Skeletal muscle tissue (tissue), 4 donors: ENCODE results near the gene KCNN3. TPM values are rescaled to one million over a fixed set of nuclear protein-coding genes. Genes with fewer than 3 reads are reported as not detected.
"Not testable (repeated sequence)": the region's sequence is repeated elsewhere in the genome, so short reads cannot be mapped to it uniquely, and the experiment has no call there.

Source experiments
- H3K27ac ChIP-seq: one replicate; pipeline ENCODE4 v1.7.0; 2013; ENCODE audit warnings: mild to moderate bottlenecking, low read depth, low read length, inconsistent platforms
- H3K27me3 ChIP-seq, 3 donors: one replicate each; pipeline ENCODE4 v1.7.0; 2013; ENCODE audit warnings: low read length in 3 of 3; ENCODE audit not compliant: control insufficient read depth in 3 of 3, insufficient read depth in 3 of 3
- H3K36me3 ChIP-seq, 3 donors: one replicate each; pipeline ENCODE4 v1.7.0; 2013; ENCODE audit warnings: low read length in 3 of 3; ENCODE audit not compliant: control insufficient read depth in 3 of 3, insufficient read depth in 3 of 3
- H3K4me1 ChIP-seq, 3 donors: one replicate each; pipeline ENCODE4 v1.7.0; 2013; ENCODE audit warnings: low read length in 3 of 3, mild to moderate bottlenecking in 3 of 3; ENCODE audit not compliant: control insufficient read depth in 3 of 3, insufficient read depth in 3 of 3
- H3K4me3 ChIP-seq, 3 donors: one replicate each; pipeline ENCODE4 v1.7.0; 2013; ENCODE audit warnings: low read length in 3 of 3
- H3K9ac ChIP-seq, 3 donors: one replicate each; pipeline ENCODE4 v1.7.0; 2013; ENCODE audit warnings: low read length in 3 of 3, mild to moderate bottlenecking in 3 of 3, moderate library complexity in 2 of 3, low read depth in 1 of 3
- H3K9me3 ChIP-seq, 3 donors: one replicate each; pipeline ENCODE4 v1.7.0; 2013; ENCODE audit warnings: low read length in 3 of 3; ENCODE audit not compliant: control insufficient read depth in 3 of 3
- total RNA-seq: library from RNA; depleted of rRNA; stranded (reverse); fragments of >200 nt; gene quantifications from one replicate; pipeline ENCODE4 v1.2.3, GENCODE V29; 2014
- donor health status: Osteomylitis.

Gene KCNN3
- total RNA-seq, 1 donor from 2014 or later: 3.7 TPM

GRCh38 chr1:154686507-154686906 lies 183.6 kb downstream of the KCNN3 start:
- Histone ChIP-seq H3K36me3 (no peaks in the 10 kb centered on the region), H3K4me3 (no peak overlapping the region), H3K27me3 (no peaks in the 10 kb centered on the region), H3K27ac (no peak overlapping the region), H3K4me1 (no peaks in the 10 kb centered on the region), H3K9ac (no peak overlapping the region), H3K9me3 (no peaks in the 10 kb centered on the region)

GRCh38 chr1:154683820-154684219 lies 186.3 kb downstream of the KCNN3 start:
- no peak overlapping the region for H3K9ac ChIP-seq
- H3K4me1 ChIP-seq: no peaks in the 10 kb centered on the region
- no peaks in the 10 kb centered on the region for H3K36me3 ChIP-seq
- H3K27ac ChIP-seq: no peak overlapping the region
- no peak overlapping the region for H3K4me3 ChIP-seq
- H3K9me3 ChIP-seq: no peaks in the 10 kb centered on the region
- H3K27me3 ChIP-seq: no peaks in the 10 kb centered on the region

GRCh38 chr1:154682254-154682653 lies 187.8 kb downstream of the KCNN3 start:
- H3K4me3 ChIP-seq: no peak overlapping the region
- no peaks in the 10 kb centered on the region for H3K36me3 ChIP-seq
- H3K27me3 ChIP-seq: no peaks in the 10 kb centered on the region
- H3K9me3 ChIP-seq: no peaks in the 10 kb centered on the region
- no peak overlapping the region for H3K9ac ChIP-seq
- H3K27ac ChIP-seq: no peak overlapping the region
- no peaks in the 10 kb centered on the region for H3K4me1 ChIP-seq

GRCh38 chr1:154677844-154678243 lies 192.2 kb downstream of the KCNN3 start:
- not testable (repeated sequence) for H3K36me3 ChIP-seq, H3K9me3 ChIP-seq, H3K9ac ChIP-seq, H3K27ac ChIP-seq, H3K4me1 ChIP-seq, H3K4me3 ChIP-seq, H3K27me3 ChIP-seq

DNA sequence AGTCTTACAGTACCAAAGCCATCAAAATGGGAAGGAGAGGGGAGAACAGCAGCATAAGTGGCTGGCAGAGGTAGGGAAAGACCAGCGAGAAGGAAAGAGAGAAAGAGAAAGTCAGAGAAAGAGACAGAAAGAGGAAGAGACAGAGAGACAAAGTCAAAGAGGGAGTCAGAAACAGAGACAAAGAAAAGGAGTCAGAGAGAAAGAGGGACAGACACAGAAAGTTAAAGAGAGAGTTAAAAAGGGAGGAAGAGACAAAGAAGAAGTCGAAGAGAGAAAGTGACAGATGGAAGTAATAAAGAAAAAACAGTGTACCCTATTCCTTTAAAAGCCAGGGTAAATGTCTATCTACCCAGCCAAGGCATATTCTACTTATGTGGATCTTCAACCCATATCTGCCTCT lies 193.2 kb downstream of the KCNN3 start:
- not testable (repeated sequence) for H3K4me3 ChIP-seq

GRCh38 chr1:154674456-154674855 lies 195.6 kb downstream of the KCNN3 start:
- not testable (repeated sequence) for H3K9me3 ChIP-seq, H3K9ac ChIP-seq, H3K4me1 ChIP-seq, H3K27ac ChIP-seq, H3K4me3 ChIP-seq, H3K36me3 ChIP-seq, H3K27me3 ChIP-seq

More for the DNA sequence above, 193.2 kb downstream of the KCNN3 start:
- H3K27ac ChIP-seq, H3K9ac ChIP-seq, H3K9me3 ChIP-seq, H3K36me3 ChIP-seq, H3K27me3 ChIP-seq, H3K4me1 ChIP-seq: not testable (repeated sequence)

GRCh38 chr1:154672245-154672644 lies 197.8 kb downstream of the KCNN3 start:
- not testable (repeated sequence) for H3K4me3 ChIP-seq, H3K9ac ChIP-seq, H3K27me3 ChIP-seq, H3K9me3 ChIP-seq, H3K27ac ChIP-seq, H3K4me1 ChIP-seq, H3K36me3 ChIP-seq

DNA sequence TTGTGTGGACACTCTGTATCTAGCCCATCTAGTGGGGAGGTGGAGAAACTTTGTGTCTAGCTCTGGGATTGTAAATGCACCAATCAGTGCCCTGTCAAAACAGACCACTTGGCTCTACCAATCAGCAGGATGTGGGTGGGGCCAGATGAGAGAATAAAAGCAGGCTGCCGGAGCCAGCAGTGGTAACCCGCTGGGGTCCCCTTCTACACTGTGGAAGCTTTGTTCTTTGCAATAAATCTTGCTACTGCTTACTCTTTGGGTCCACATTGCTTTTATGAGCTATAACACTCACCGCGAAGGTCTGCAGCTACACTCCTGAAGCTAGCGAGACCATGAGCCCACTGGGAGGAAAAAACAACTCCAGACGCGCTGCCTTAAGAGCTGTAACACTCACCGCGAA lies 198.7 kb downstream of the KCNN3 start:
- H3K9me3 ChIP-seq, H3K27ac ChIP-seq, H3K4me3 ChIP-seq, H3K36me3 ChIP-seq, H3K27me3 ChIP-seq, H3K4me1 ChIP-seq, H3K9ac ChIP-seq: not testable (repeated sequence)

DNA sequence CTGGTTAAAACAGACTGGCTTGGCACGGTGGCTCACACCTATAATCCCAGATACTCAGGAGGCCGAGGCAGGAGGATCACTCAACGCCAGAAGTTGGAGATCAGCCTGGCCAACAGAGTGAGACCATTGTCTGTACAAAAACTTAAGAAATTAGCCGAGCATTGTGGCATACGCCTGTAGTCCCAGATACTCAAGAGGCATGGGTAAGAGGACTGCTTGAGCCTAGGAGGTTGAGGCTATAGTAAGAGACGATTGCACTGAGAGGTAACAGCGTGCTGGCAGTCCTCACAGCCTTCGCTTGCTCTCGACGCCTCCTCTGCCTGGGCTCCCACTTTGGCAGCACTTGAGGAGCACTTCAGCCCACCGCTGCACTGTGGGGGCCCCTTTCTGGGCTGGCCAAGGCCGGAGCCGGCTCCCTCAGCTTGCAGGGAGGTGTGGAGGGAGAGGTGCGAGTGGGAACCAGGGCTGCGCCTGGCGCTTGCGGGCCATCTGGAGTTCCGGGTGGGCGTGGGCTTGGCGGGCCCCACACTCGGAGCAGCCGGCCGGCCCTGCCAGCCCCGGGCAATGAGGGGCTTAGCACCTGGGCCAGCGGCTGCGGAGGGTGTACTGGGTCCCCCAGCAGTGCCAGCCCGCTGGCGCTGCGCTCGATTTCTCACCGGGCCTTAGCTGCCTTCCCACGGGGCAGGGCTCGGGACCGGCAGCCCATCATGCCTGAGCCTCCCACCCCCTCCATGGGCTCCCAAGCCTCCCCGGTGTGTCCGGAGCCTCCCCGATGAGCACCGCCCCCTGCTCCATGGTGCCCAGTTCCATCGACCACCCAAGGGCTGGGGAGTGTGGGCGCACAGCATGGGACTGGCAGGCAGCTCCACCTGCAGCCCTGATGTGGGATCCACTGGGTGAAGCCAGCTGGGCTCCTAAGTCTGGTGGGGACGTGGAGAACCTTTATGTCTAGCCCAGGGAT lies 199.5 kb downstream of the KCNN3 start:
- H3K9ac ChIP-seq, H3K4me3 ChIP-seq: not testable (repeated sequence)

DNA sequence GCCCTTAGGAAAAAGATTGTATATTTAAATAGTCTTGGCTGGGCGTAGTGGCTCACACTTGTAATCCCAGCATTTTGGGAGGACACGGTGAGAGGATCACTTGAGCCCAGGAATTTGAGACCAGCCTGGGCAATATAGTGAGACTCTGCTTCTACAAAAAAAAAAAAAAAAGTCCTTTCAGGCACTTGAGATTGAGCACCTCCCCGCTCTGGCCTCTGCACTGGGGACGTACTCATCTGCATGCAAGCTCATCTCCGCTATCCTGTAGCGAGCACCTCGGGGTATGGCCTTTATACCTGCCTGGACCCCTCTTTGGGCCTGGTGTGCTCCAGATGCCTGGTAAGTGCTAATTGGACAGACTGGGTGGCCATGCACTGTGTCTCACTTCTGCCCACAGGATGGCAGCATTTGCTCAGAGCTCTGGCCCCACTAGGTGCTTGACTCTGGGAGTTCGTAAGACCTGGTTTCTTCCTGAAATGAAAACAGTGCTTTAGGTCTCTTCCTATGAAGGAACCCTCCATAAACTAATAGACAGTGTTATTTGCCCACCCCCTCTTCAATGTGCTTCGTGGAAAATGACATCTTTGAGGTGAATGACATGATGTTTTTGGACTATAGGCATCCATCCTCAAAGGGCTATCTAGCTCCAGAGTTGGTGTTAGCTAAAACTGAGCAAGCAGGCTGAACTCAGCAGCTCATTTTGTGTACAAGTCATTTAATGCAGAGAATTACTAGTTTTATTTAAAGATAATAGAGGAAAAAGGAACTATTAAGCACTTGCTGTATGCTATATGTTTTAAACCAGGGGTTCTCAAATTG lies 200.4 kb downstream of the KCNN3 start:
- no peak overlapping the region for H3K9ac ChIP-seq
- no peaks in the 10 kb centered on the region for H3K9me3 ChIP-seq
- H3K27me3 ChIP-seq: no peaks in the 10 kb centered on the region
- no peak overlapping the region for H3K27ac ChIP-seq
- no peak overlapping the region for H3K4me3 ChIP-seq
- H3K4me1 ChIP-seq: no peaks in the 10 kb centered on the region
- no peaks in the 10 kb centered on the region for H3K36me3 ChIP-seq

More for the DNA sequence above, 199.5 kb downstream of the KCNN3 start:
- not testable (repeated sequence) for H3K4me1 ChIP-seq, H3K9me3 ChIP-seq, H3K27ac ChIP-seq, H3K36me3 ChIP-seq, H3K27me3 ChIP-seq
